Coronary artery (tissue), 2 donors: ENCODE results near the gene AMZ1.
"Not testable (repeated sequence)": the region's sequence is repeated elsewhere in the genome, so short reads cannot be mapped to it uniquely, and the experiment has no call there.

Experiments used
- DNase-seq: peaks from one replicate; pipeline ENCODE4 v3.0.0-alpha.2; 2017; ENCODE audit warnings: low spot score
- H3K27ac ChIP-seq, 2 donors: fragments of 200-600 bp; sonication (generic); one replicate each; pipeline ENCODE4 v1.5.1; 2016 to 2019
- H3K4me3 ChIP-seq: fragments of 200-600 bp; sonication (generic); 2 replicates; pipeline ENCODE4 v1.5.1; 2016; ENCODE audit warnings: mild to moderate bottlenecking, moderate library complexity
- TF ChIP-seq, protein P1 (sequence below): fragments of 200-600 bp; sonication (generic); IDR thresholded peaks from one replicate; pipeline ENCODE4 v1.5.1; 2019; ENCODE audit warnings: antibody characterized with exemption

Gene AMZ1

DNA sequence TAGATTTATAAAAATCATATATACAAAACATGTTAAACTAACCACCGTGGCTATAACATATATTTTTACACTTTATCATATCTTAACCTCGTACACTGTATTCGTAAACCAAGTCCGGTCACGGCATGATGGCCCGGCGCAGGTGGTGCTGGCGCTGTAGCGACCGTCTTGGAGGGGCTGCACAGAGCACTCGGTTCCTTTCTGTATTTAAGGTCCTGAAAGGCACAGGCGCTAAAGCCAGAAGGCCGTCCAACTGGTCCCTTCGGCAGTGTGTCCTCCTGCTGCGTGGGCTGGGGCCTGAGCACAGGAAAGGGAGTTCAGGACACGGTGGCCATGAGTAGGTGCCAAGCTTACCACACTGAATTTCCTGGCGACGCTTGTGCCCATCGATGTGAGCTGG, 33.8 kb downstream of the AMZ1 start:
- TF ChIP-seq, protein P1, sequence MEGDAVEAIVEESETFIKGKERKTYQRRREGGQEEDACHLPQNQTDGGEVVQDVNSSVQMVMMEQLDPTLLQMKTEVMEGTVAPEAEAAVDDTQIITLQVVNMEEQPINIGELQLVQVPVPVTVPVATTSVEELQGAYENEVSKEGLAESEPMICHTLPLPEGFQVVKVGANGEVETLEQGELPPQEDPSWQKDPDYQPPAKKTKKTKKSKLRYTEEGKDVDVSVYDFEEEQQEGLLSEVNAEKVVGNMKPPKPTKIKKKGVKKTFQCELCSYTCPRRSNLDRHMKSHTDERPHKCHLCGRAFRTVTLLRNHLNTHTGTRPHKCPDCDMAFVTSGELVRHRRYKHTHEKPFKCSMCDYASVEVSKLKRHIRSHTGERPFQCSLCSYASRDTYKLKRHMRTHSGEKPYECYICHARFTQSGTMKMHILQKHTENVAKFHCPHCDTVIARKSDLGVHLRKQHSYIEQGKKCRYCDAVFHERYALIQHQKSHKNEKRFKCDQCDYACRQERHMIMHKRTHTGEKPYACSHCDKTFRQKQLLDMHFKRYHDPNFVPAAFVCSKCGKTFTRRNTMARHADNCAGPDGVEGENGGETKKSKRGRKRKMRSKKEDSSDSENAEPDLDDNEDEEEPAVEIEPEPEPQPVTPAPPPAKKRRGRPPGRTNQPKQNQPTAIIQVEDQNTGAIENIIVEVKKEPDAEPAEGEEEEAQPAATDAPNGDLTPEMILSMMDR = no peak
- DNase-seq = no peak

DNA sequence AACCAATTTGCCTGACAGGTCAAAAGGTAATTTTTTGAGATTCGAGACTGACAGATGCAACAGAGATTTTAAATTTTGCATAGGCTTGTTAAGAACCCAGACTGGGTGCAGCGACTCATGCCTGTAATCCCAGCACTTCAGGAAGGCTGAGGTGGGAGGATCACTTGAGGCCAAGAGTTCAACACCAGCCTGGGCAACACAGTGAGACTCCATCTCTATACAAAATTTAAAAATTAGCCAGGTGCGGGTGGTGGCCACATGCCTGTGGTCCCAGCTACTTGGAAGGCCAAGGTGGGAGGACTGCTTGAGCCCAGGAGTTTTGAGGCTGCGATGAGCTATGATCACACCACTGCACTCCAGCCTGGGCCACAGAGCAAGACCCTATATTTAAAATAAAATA, 34.6 kb downstream of the AMZ1 start:
- no peak for DNase-seq
- H3K4me3 ChIP-seq = no peak overlapping the region
- TF ChIP-seq, protein P1 = no peak
- H3K27ac ChIP-seq = no peak overlapping the region

More for the DNA sequence above, 33.8 kb downstream of the AMZ1 start:
- H3K27ac ChIP-seq = no peak overlapping the region
- no peak overlapping the region for H3K4me3 ChIP-seq

DNA sequence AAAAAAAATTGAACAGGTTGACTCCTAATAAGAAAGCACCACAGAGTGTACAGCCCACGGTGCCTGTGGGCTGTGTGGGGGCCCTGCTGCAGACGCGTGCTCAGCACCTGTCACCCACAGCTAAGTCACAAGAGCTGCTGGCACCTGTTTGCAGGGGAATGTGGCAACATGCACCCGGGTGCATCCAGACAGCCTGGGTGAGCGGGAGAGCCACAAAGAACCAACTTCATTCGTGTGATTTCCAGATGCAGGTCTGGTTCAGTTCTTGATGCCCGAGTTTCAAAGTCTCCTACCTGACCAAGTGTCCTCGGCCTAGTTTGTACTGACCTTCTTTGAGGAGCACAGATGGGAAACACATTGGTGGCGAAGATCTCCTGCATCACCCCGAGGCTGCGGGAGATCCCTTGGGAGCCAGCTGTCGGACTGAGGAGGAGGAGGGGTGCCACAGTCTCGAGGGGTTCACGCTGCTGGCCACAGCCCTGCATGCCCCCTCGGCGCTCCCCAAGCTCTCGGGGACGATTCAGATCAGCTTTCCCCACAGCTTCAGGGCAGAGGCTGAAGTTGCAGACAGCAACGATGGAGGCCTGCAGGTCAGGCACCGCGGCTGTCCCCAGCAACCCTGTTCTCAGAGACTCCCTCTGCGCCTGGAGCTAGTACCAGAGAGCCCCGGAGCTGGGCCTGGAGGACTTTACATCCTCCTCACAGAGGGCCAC, 35.3 kb downstream of the AMZ1 start:
- Histone ChIP-seq H3K27ac (no peak overlapping the region), H3K4me3 (no peak overlapping the region)
- TF ChIP-seq, protein P1 = no peak
- no peak for DNase-seq

DNA sequence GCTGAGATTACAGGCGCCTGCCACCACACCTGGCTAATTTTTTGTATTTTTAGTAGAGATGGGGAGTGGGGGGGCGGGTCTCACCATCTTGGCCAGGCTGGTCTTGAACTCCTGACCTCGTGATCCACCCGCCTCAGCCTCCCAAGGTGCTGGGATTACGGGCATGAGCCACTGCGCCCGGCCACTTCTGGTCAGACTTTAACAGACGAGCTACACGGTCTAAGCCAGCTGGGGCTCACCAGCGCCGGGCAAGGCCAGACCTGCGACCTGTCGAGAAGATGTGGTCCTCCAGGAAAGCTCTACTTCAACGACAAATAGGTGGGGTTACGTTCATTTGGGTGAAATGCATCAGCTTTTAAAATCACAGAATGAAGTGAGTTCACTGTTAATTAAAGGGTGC, 36.0 kb downstream of the AMZ1 start:
- H3K4me3 ChIP-seq, DNase-seq, H3K27ac ChIP-seq: not testable (repeated sequence)

DNA sequence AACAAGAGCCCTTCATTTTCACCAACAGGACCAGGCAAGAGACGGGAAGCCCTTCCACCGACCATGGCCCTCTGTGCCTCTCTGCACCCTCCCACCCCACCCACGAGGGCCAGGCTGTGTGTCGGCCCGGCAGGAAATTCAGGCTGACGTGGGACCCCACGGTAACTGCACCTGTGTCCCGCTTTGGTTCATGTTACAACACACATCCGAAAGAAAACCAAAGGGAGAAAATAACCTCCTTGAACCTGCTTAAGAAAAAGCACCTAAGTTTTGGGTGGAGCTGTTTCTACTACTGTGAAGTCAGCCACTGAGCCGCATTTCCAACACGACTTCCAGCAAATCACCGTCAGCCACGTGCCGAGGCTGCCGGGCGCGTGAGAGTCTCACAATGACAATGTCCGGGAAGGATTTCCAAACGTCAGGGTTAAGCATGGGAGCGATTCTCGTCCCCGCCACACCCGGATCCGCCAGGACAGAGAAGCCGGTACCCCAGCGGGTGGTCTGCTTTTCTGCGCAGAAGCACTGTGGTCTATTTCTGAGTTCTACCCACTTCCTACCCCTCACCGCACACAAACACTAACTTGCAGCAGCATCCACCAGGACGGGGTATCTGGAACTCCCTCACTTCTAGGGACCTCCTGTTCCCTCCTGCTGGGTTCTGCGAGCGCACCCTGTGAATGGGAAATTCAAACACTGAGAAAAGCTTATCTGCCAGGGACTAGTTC, 36.6 kb downstream of the AMZ1 start:
- H3K4me3 ChIP-seq = no peak overlapping the region
- TF ChIP-seq, protein P1 = no peak
- no peak for DNase-seq
- H3K27ac ChIP-seq = no peak overlapping the region

DNA sequence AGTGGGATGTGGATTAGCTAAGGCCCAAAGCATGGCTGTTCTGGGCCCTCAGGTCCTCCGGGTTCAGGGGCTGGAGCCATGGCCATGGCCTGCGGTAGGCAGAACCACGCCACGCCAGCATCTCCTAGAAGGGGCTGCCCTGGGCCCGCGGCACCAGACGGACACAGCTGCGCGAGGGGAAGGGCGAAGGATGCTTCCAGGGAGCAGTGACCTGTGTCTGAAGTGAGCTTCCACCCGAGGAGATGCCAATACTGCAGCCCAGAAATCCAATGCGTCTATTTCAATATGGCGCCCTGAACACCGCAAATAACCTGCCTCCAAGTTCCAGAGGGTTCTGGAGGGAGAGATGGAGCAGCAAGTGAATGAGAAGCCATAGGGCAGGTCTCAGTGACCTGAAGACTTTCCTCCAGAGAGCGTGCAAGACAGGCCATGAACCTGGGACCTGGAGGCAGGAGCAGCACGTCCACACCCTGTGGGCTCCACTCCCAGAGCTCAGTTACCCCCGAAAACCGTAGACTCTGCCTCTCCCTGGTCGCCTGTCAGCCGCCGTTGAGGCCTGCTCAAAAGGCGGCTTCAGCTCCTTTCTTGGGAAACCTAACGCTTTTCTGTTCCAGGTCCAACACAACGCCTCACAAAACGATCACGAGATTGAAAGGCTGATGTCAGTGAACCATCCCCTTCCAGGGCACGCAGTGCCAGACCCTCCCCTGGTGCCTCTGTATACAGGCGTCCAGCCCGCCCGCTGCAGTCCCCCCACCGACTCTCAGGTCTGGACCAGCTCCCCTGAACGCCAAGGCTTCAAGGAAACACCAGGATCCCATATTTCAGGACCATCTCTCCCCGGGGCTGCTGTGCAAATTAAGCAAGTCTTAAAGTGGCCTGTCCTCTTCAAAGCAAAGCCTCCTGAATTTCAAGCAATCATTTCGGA, 37.4 kb downstream of the AMZ1 start:
- DNase-seq = no peak

More for the DNA sequence above, 37.4 kb downstream of the AMZ1 start:
- no peak overlapping the region for H3K27ac ChIP-seq
- H3K4me3 ChIP-seq = no peak overlapping the region
- TF ChIP-seq, protein P1 = no peak
